IMR-90 (cell line): ENCODE results near the gene GPC6. TPM values are rescaled to one million over a fixed set of nuclear protein-coding genes. Genes with fewer than 3 reads are reported as not detected.

ENCODE experiments used
- ATAC-seq: fragments of 200-7000 bp; cut with Tn5 transposase; 2 replicates; pipeline ENCODE4 v1.9.1; 2020; ENCODE audit warnings: low read depth, mild to moderate bottlenecking, moderate library complexity
- BruUV-seq: library from RNA; stranded (reverse); fragments of 400-500 nt; replicated peaks from 2 replicates; lab custom pipeline; 2021; lab: Mats Ljungman, UMichigan
- CTCF ChIA-PET: fragments of 300-600 bp; formaldehyde crosslinking; extraction: SDS; loops from one replicate; lab custom pipeline; 2021; ENCODE audit warnings: antibody characterized with exemption; lab: Yijun Ruan, JAX
- POLR2A ChIA-PET: fragments of 300-600 bp; sonication (Branson Sonifier 250); formaldehyde crosslinking; loops from one replicate; lab custom pipeline; 2022; ENCODE audit warnings: antibody characterized with exemption; ENCODE audit not compliant: unreplicated experiment; lab: Charles Lee
- DNase-seq: peaks from one replicate; pipeline ENCODE4 v3.0.0; 2013
- H2AFZ ChIP-seq: replicated peaks from 2 replicates; pipeline ENCODE3; 2013; ENCODE audit warnings: low read length, mild to moderate bottlenecking; ENCODE audit not compliant: poor library complexity
- H2AK5ac ChIP-seq: 2 replicates; pipeline ENCODE4 v1.6.1; 2013; ENCODE audit warnings: low read depth, low read length, inconsistent platforms
- H2AK9ac ChIP-seq: replicated peaks from 2 replicates; pipeline ENCODE3; 2013; ENCODE audit warnings: mild to moderate bottlenecking, low read depth, low read length, moderate library complexity; ENCODE audit not compliant: poor library complexity
- H2BK120ac ChIP-seq: 2 replicates; pipeline ENCODE4 v1.6.1; 2013; ENCODE audit warnings: low read depth, low read length, inconsistent platforms
- H2BK15ac ChIP-seq: 3 replicates; pipeline ENCODE4 v1.6.1; 2013; ENCODE audit warnings: low read depth, low read length, inconsistent platforms
- H2BK20ac ChIP-seq: 2 replicates; pipeline ENCODE4 v1.6.1; 2013; ENCODE audit warnings: low read depth, mild to moderate bottlenecking, inconsistent platforms, low read length, moderate library complexity
- H2BK5ac ChIP-seq: 2 replicates; pipeline ENCODE4 v1.6.1; 2013; ENCODE audit warnings: mild to moderate bottlenecking, low read depth, low read length, inconsistent platforms; ENCODE audit not compliant: poor library complexity, severe bottlenecking
- H3K14ac ChIP-seq: replicated peaks from 2 replicates; pipeline ENCODE4 v1.6.1; 2013; ENCODE audit warnings: low read depth, low read length, inconsistent platforms
- H3K18ac ChIP-seq: 2 replicates; pipeline ENCODE4 v1.6.1; 2013; ENCODE audit warnings: low read depth, low read length, control low read depth
- H3K23ac ChIP-seq: 2 replicates; pipeline ENCODE4 v1.6.1; 2013; ENCODE audit warnings: low read depth, low read length, inconsistent platforms
- H3K27ac ChIP-seq: 2 replicates; pipeline ENCODE4 v1.5.1; 2013; ENCODE audit warnings: mild to moderate bottlenecking, control low read depth, low read length; ENCODE audit not compliant: insufficient read depth
- H3K27me3 ChIP-seq: 2 replicates; pipeline ENCODE4 v1.6.1; 2013; ENCODE audit warnings: low read length; ENCODE audit not compliant: control insufficient read depth, insufficient read depth
- H3K36me3 ChIP-seq: 2 replicates; pipeline ENCODE4 v1.6.1; 2013; ENCODE audit warnings: low read length, mixed read lengths; ENCODE audit not compliant: control insufficient read depth, insufficient read depth
- H3K4ac ChIP-seq: 2 replicates; pipeline ENCODE4 v1.6.1; 2013; ENCODE audit warnings: low read depth, low read length, inconsistent platforms
- H3K4me1 ChIP-seq: 2 replicates; pipeline ENCODE4 v1.6.1; 2013; ENCODE audit warnings: low read length, mixed read lengths; ENCODE audit not compliant: control insufficient read depth, insufficient read depth
- H3K4me2 ChIP-seq: 2 replicates; pipeline ENCODE4 v1.6.1; 2013; ENCODE audit warnings: low read depth, mild to moderate bottlenecking, control low read depth, low read length, moderate library complexity
- H3K4me3 ChIP-seq: 2 replicates; pipeline ENCODE4 v1.5.1; 2013; ENCODE audit warnings: low read depth, mild to moderate bottlenecking, control low read depth, low read length, moderate library complexity; ENCODE audit not compliant: insufficient read depth
- H3K56ac ChIP-seq: 2 replicates; pipeline ENCODE4 v1.6.1; 2013; ENCODE audit warnings: low read length, inconsistent platforms; ENCODE audit not compliant: insufficient read depth; ENCODE audit errors: extremely low read depth
- H3K79me1 ChIP-seq, 2 experiments: 2 replicates each; pipeline ENCODE4 v1.6.1; 2013; ENCODE audit warnings: low read length in 2 of 2, inconsistent platforms in 1 of 2, low read depth in 1 of 2
- H3K9ac ChIP-seq: 2 replicates; pipeline ENCODE4 v1.6.1; 2013; ENCODE audit warnings: low read depth, low read length, control low read depth
- H3K9me1 ChIP-seq: 2 replicates; pipeline ENCODE4 v1.6.1; 2013; ENCODE audit warnings: low read length, inconsistent platforms; ENCODE audit not compliant: insufficient read depth
- H3K9me3 ChIP-seq: 2 replicates; pipeline ENCODE4 v1.6.1; 2013; ENCODE audit warnings: low read length; ENCODE audit not compliant: control insufficient read depth, insufficient read depth
- H4K20me1 ChIP-seq: 2 replicates; pipeline ENCODE4 v1.6.1; 2013; ENCODE audit warnings: low read length, inconsistent platforms; ENCODE audit not compliant: insufficient read depth
- H4K5ac ChIP-seq: 2 replicates; pipeline ENCODE4 v1.6.1; 2013; ENCODE audit warnings: mild to moderate bottlenecking, low read depth, low read length, control low read depth
- H4K8ac ChIP-seq, 2 experiments: 2 replicates each; pipeline ENCODE4 v1.6.1; 2013; ENCODE audit warnings: low read depth in 2 of 2, low read length in 2 of 2, control low read depth in 1 of 2, inconsistent platforms in 1 of 2
- H4K91ac ChIP-seq: 2 replicates; pipeline ENCODE4 v1.6.1; 2013; ENCODE audit warnings: low read depth, low read length, inconsistent platforms; ENCODE audit not compliant: insufficient read depth
- BHLHE40 ChIP-seq: fragments of 150-350 bp; IDR thresholded peaks from 2 replicates; pipeline ENCODE4 v1.6.1; 2016; ENCODE audit warnings: mild to moderate bottlenecking, low read depth, low read length
- CEBPB ChIP-seq: IDR thresholded peaks from 2 replicates; pipeline ENCODE4 v1.6.1; 2012; ENCODE audit warnings: low read depth, low read length, improper control_type of control experiment
- CHD1 ChIP-seq: IDR thresholded peaks from 2 replicates; pipeline ENCODE4 v1.6.1; 2012; ENCODE audit warnings: low read depth, low read length, improper control_type of control experiment
- MAFK ChIP-seq: IDR thresholded peaks from 2 replicates; pipeline ENCODE4 v1.6.1; 2012; ENCODE audit warnings: low read depth, low read length, improper control_type of control experiment
- MXI1 ChIP-seq: IDR thresholded peaks from 2 replicates; pipeline ENCODE4 v1.6.1; 2012; ENCODE audit warnings: low read depth, mild to moderate bottlenecking, low read length, moderate library complexity, borderline replicate concordance
- NFE2L2 ChIP-seq: fragments of 150-350 bp; IDR thresholded peaks from 2 replicates; pipeline ENCODE4 v1.6.1; 2016; ENCODE audit warnings: low read depth, mild to moderate bottlenecking, low read length
- RAD21 ChIP-seq: IDR thresholded peaks from 2 replicates; pipeline ENCODE4 v1.6.1; 2012; ENCODE audit warnings: low read length, improper control_type of control experiment
- RCOR1 ChIP-seq: IDR thresholded peaks from 2 replicates; pipeline ENCODE4 v1.6.1; 2012; ENCODE audit warnings: mild to moderate bottlenecking, low read length, improper control_type of control experiment; ENCODE audit not compliant: insufficient replicate concordance
- RFX5 ChIP-seq: IDR thresholded peaks from 2 replicates; pipeline ENCODE4 v1.8.0; 2012; ENCODE audit warnings: low read depth, mild to moderate bottlenecking, low read length, moderate library complexity
- SMC3 ChIP-seq: fragments of 150-350 bp; IDR thresholded peaks from 2 replicates; pipeline ENCODE4 v1.6.1; 2016; ENCODE audit warnings: low read depth, mild to moderate bottlenecking, antibody characterized with exemption, low read length, moderate library complexity
- WGBS, 2 experiments: methylation state at CpG; one replicate each; pipeline versions ENCODE4 v1.1.5 to v1.1.7; 2013; ENCODE audit warnings: missing lambda C conversion rate in 2 of 2; ENCODE audit not compliant: insufficient read length in 1 of 2; ENCODE audit errors: extremely low coverage in 2 of 2; 5-methylcytosine and 5-hydroxymethylcytosine counted together
- dilution Hi-C: fragments of 300-500 bp; cut with HindIII; formaldehyde crosslinking; loops from one replicate; pipeline ENCODE4 v1.14.3; 2018; ENCODE audit warnings: low sequenced_read_pairs; ENCODE audit not compliant: unreplicated experiment
- in situ Hi-C: fragments of 300-500 bp; cut with MboI; formaldehyde crosslinking; loops from 3 replicates; pipeline ENCODE4 v1.14.3; 2019; ENCODE audit warnings: low sequenced_read_pairs, inconsistent platforms, mixed read lengths
- intact Hi-C: fragments of 100-400 bp; cut with micrococcal nuclease; formaldehyde crosslinking; loops from 2 replicates; pipeline ENCODE4 v1.10.0; 2022
- polyA plus RNA-seq, 3 experiments: library from polyadenylated mRNA; depleted of rRNA; stranded (reverse); fragments of >200 nt; gene quantifications; 2 replicates each; pipeline ENCODE4 v1.2.3, GENCODE V29; 2012; ENCODE audit warnings: low replicate concordance in 1 of 3
- total RNA-seq: library from RNA; depleted of rRNA; stranded (reverse); fragments of >200 nt; gene quantifications from 2 replicates; pipeline ENCODE4 v1.2.3, GENCODE V29; 2012
- TF ChIP-seq, protein P1 (sequence below): conservative IDR thresholded peaks from 2 replicates; pipeline ENCODE4 v1.5.1; 2012; ENCODE audit warnings: mild to moderate bottlenecking, low read depth, low read length, improper control_type of control experiment
- TF ChIP-seq, protein P2 (sequence below): fragments of 150-350 bp; IDR thresholded peaks from 2 replicates; pipeline ENCODE4 v1.6.1; 2016; ENCODE audit warnings: low read depth, mild to moderate bottlenecking, low read length, moderate library complexity, borderline replicate concordance

Gene GPC6
- total and polyA plus RNA-seq, 2 of the 4 experiments (the other 2 are of a cell fraction): 14.9 to 39.4 TPM

DNA sequence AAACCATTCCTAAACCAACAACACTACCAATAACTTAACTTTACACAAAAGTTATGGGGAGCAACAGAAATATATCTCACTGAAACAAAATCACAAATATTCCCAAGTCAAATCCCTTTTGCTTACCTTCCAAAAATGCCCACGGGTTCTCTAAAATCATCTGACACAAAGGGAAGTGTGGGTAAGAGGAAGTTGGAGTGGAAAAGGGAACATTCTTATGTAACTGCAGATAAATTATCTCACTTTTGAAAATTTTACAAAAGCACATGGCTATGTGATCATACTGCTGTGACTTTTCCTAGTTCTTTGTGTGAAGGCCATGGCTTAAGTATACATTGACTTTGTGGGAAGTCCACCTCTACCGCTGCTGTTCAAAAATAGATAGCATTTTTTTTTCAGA lies 350.5 kb downstream of the GPC6 start:
- no peak for DNase-seq
- Histone ChIP-seq H3K18ac (no peak overlapping the region), H2BK20ac (no peak overlapping the region), H4K8ac (no peak overlapping the region), H2AFZ (no peak overlapping the region), H4K20me1 (no peaks in the 10 kb centered on the region), H3K56ac (no peak overlapping the region), H3K4me3 (no peak overlapping the region), H2BK5ac (no peak overlapping the region), H3K27me3 (no peaks in the 10 kb centered on the region), H3K14ac (no peak overlapping the region), H3K4me1 (no peaks in the 10 kb centered on the region), H2AK5ac (no peak overlapping the region), H4K91ac (no peak overlapping the region), H3K36me3 (no peaks in the 10 kb centered on the region), H3K4me2 (no peak overlapping the region), H3K23ac (no peak overlapping the region), H3K9me3 (no peaks in the 10 kb centered on the region), H3K27ac (no peak overlapping the region), H4K5ac (no peak overlapping the region), H3K79me1 (no peaks in the 10 kb centered on the region), H2BK15ac (no peak overlapping the region), H3K4ac (no peak overlapping the region), H2AK9ac (no peak overlapping the region), H3K9me1 (no peaks in the 10 kb centered on the region), H2BK120ac (no peak overlapping the region), H3K9ac (no peak overlapping the region)
- WGBS, 2 experiments: 100% methylated on average over 1 of the region's 2 CpGs; no CpG with 5 or more reads in 1 of the 2 experiments
- POLR2A ChIA-PET: no interaction called here
- ATAC-seq: no peak
- in situ Hi-C loops (no loop called here), intact Hi-C loops (no loop called here), dilution Hi-C loops (no loop called here)
- no peak for TF ChIP-seq RCOR1
- no peak for TF ChIP-seq NFE2L2
- no peak for TF ChIP-seq RFX5
- no peak for TF ChIP-seq SMC3
- no peak for TF ChIP-seq MXI1
- no peak for TF ChIP-seq MAFK
- no peak for TF ChIP-seq CEBPB
- TF ChIP-seq CHD1: no peak
- TF ChIP-seq BHLHE40: no peak
- TF ChIP-seq, protein P1, sequence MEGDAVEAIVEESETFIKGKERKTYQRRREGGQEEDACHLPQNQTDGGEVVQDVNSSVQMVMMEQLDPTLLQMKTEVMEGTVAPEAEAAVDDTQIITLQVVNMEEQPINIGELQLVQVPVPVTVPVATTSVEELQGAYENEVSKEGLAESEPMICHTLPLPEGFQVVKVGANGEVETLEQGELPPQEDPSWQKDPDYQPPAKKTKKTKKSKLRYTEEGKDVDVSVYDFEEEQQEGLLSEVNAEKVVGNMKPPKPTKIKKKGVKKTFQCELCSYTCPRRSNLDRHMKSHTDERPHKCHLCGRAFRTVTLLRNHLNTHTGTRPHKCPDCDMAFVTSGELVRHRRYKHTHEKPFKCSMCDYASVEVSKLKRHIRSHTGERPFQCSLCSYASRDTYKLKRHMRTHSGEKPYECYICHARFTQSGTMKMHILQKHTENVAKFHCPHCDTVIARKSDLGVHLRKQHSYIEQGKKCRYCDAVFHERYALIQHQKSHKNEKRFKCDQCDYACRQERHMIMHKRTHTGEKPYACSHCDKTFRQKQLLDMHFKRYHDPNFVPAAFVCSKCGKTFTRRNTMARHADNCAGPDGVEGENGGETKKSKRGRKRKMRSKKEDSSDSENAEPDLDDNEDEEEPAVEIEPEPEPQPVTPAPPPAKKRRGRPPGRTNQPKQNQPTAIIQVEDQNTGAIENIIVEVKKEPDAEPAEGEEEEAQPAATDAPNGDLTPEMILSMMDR: no peak
- no peak for TF ChIP-seq RAD21
- TF ChIP-seq, protein P2, sequence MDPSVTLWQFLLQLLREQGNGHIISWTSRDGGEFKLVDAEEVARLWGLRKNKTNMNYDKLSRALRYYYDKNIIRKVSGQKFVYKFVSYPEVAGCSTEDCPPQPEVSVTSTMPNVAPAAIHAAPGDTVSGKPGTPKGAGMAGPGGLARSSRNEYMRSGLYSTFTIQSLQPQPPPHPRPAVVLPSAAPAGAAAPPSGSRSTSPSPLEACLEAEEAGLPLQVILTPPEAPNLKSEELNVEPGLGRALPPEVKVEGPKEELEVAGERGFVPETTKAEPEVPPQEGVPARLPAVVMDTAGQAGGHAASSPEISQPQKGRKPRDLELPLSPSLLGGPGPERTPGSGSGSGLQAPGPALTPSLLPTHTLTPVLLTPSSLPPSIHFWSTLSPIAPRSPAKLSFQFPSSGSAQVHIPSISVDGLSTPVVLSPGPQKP: no peak
- CTCF ChIA-PET: no interaction called here
- no TSS peak for BruUV-seq
